Body of pancreas (tissue), 4 donors: ENCODE results near the gene SHC1. TPM values are rescaled to one million over a fixed set of nuclear protein-coding genes. Genes with fewer than 3 reads are reported as not detected.

Experiments
- ATAC-seq: fragments of 150-250 bp; one replicate; pipeline ENCODE4 v1.9.1; 2016
- DNase-seq, 4 donors: peaks; one replicate each; pipeline ENCODE4 v3.0.0-alpha.2; 2019
- H3K27ac ChIP-seq, 4 donors: fragments of 200-600 bp; sonication (generic); 1 replicate in 3 of 4; 2 replicates in 1 of 4; pipeline versions ENCODE4 v1.5.1 to v1.6.1; 2016 to 2019; ENCODE audit warnings: mild to moderate bottlenecking in 1 of 4, mixed read lengths in 1 of 4, moderate library complexity in 1 of 4
- H3K27me3 ChIP-seq, 2 donors: fragments of 200-600 bp; sonication (generic); one replicate each; pipeline ENCODE4 v1.6.0; 2016; ENCODE audit warnings: mild to moderate bottlenecking in 1 of 2
- H3K36me3 ChIP-seq, 2 donors: fragments of 200-600 bp; sonication (generic); replicated peaks in 1 of 2; 2 replicates each; pipeline ENCODE4 v1.5.1; 2016; ENCODE audit warnings: low read depth in 2 of 2; ENCODE audit not compliant: insufficient read depth in 1 of 2
- H3K4me1 ChIP-seq: fragments of 200-600 bp; sonication (generic); one replicate; pipeline ENCODE4 v1.6.0; 2016
- H3K4me3 ChIP-seq, 2 donors: fragments of 200-600 bp; sonication (generic); 1 replicate in 1 of 2; 2 replicates in 1 of 2; pipeline ENCODE4 v1.5.1; 2016 to 2019
- H3K9me3 ChIP-seq, 3 donors: fragments of 200-600 bp; sonication (generic); 1 replicate in 2 of 3; 2 replicates in 1 of 3; pipeline ENCODE4 v1.5.1; 2016
- POLR2A ChIP-seq, 3 donors: fragments of 450-650 bp; IDR thresholded peaks; one replicate each; pipeline ENCODE4 v1.6.1; 2016; ENCODE audit warnings: antibody characterized with exemption in 3 of 3, mild to moderate bottlenecking in 2 of 3
- WGBS, 2 donors: methylation state at CpG; one replicate each; pipeline ENCODE4 v1.1.5; 2017; 5-methylcytosine and 5-hydroxymethylcytosine counted together
- intact Hi-C: fragments of 100-400 bp; cut with DNase I; formaldehyde crosslinking; loops from one replicate; pipeline ENCODE4 v1.15.1; 2023
- total RNA-seq, 2 donors: library from RNA; depleted of rRNA; stranded (reverse); fragments of >200 nt; gene quantifications; one replicate each; pipeline ENCODE4 v1.1.0, GENCODE V29; 2016
- TF ChIP-seq, protein P1 (sequence below), 7 experiments: fragments of 450-650 bp in 4 of 7; fragments of 200-600 bp in 3 of 7; sonication (generic) in 3 of 7; IDR thresholded peaks; one replicate each; pipeline ENCODE4 v1.5.1; 2016 to 2019; ENCODE audit warnings: antibody characterized with exemption in 7 of 7

The SHC1 gene
- total RNA-seq, 2 donors from 2014 or later, result 38.1 to 45.5 TPM

DNA sequence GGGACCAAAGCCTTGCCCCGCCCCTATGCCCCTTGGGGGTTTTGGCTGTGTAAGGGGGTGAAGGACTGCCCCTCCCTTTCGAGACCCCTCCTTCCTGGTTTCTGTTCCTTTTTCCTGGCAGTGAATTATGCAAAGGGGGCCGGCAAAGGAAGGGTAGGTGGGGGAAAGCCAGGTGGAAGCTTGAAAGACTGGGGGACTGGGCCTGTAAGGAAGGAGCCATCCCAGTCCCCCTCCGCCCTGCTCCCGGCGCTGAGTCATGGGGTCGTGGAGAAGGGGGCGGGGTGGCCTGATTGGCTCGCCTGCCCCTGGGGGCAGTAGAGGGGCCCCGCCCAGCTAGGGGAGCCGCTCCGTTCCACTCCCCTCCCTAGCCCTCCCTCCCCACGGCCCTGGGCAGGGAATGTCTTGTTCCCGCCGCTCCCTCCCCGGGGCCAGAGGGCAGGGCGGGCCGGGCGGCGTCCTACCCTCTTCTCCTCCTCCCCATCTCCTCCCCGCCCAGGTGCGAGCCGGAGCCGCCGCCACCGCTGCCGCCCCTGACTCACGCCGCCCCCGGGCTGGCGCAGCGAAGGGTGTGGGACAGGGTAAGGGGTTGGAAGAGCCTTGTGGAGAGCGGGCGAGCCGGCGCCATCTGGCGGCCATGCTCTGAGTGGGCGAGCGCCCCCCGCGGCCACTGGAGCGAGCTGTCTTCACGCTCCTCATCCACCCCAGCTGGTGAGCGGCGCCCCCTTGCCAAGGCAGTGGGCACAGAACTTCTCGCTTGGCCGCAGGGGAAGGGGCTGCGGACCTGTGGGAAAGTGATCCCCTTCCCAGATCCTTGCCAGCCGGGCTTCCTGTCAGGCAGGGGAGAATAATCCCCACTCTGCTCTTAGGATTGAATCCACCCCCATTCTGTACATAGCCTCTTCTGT, 46.7 kb upstream of the SHC1 start:
- Histone ChIP-seq H3K36me3 (peaks cover 0 to 7% of the 10 kb centered on the region in 2 donors), H3K4me3 (no peak overlapping the region), H3K27ac (peak overlapping the region; percentile 56 to 72 (median 68)), H3K27me3 (no peaks in the 10 kb centered on the region), H3K9me3 (no peaks in the 10 kb centered on the region), H3K4me1 (peaks cover 40% of the 10 kb centered on the region)
- DNase-seq, result peak; percentile 89 to 93 (median 90)
- 5 to 7% methylated on average over 30 to 44 of the region's 49 CpGs for WGBS, 2 donors
- TF ChIP-seq POLR2A (IDR thresholded peaks at IDR 0.05), result peak; percentile 14 to 32 (median 27)
- TF ChIP-seq, protein P1, sequence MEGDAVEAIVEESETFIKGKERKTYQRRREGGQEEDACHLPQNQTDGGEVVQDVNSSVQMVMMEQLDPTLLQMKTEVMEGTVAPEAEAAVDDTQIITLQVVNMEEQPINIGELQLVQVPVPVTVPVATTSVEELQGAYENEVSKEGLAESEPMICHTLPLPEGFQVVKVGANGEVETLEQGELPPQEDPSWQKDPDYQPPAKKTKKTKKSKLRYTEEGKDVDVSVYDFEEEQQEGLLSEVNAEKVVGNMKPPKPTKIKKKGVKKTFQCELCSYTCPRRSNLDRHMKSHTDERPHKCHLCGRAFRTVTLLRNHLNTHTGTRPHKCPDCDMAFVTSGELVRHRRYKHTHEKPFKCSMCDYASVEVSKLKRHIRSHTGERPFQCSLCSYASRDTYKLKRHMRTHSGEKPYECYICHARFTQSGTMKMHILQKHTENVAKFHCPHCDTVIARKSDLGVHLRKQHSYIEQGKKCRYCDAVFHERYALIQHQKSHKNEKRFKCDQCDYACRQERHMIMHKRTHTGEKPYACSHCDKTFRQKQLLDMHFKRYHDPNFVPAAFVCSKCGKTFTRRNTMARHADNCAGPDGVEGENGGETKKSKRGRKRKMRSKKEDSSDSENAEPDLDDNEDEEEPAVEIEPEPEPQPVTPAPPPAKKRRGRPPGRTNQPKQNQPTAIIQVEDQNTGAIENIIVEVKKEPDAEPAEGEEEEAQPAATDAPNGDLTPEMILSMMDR (IDR thresholded peaks at IDR 0.05), result peak; percentile 97 to 100 (median 100)
- ATAC-seq, result peak; percentile 89
- intact Hi-C loops, result no loop called here

DNA sequence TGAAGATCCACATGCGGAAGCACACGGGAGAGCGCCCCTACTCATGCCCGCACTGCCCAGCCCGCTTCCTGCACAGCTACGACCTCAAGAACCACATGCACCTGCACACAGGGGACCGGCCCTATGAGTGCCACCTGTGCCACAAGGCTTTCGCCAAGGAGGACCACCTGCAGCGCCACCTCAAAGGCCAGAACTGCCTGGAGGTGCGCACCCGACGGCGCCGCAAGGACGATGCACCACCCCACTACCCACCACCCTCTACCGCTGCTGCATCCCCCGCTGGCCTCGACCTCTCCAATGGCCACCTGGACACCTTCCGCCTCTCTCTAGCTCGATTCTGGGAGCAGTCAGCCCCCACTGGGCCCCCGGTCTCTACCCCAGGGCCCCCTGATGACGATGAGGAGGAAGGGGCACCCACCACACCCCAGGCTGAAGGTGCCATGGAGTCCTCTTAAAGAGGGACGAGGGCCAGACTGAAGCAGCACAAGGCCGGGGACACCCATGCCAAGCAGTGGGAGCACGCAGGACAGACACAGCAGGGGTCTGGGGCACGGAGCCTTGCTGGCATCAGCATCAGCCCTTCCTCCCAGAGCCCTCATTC, 45.8 kb upstream of the SHC1 start:
- Histone ChIP-seq H3K27me3 (no peaks in the 10 kb centered on the region), H3K27ac (peak overlapping the region; percentile 56 to 72 (median 68)), H3K9me3 (no peaks in the 10 kb centered on the region), H3K36me3 (peaks cover 0 to 7% of the 10 kb centered on the region in 2 donors), H3K4me1 (peaks cover 49% of the 10 kb centered on the region), H3K4me3 (no peak overlapping the region)
- intact Hi-C loops, result no loop called here
- DNase-seq (no peak), ATAC-seq (no peak)
- 63 to 71% methylated on average over 6 to 25 of the region's 26 CpGs for WGBS, 2 donors
- TF ChIP-seq, protein P1 (IDR thresholded peaks at IDR 0.05), result no peak
- no peak for TF ChIP-seq POLR2A (IDR thresholded peaks at IDR 0.05)

- Histone ChIP-seq H3K4me1 (peaks cover 56% of the 10 kb centered on the region), H3K27me3 (no peaks in the 10 kb centered on the region), H3K4me3 (no peak overlapping the region), H3K27ac (peak overlapping the region in 1 of 4 donors; percentile 16), H3K36me3 (peaks cover 0 to 7% of the 10 kb centered on the region in 2 donors), H3K9me3 (no peaks in the 10 kb centered on the region)
- ATAC-seq, result no peak
- intact Hi-C loops, result no loop called here
- no peak for TF ChIP-seq POLR2A (IDR thresholded peaks at IDR 0.05)
- TF ChIP-seq, protein P1 (IDR thresholded peaks at IDR 0.05), result no peak
- no peak for DNase-seq
- 77 to 84% methylated on average over 11 to 16 of the region's 16 CpGs for WGBS, 2 donors
Observed at GRCh38 chr1:155015527-155016230, 45.1 kb upstream of the SHC1 start.

DNA sequence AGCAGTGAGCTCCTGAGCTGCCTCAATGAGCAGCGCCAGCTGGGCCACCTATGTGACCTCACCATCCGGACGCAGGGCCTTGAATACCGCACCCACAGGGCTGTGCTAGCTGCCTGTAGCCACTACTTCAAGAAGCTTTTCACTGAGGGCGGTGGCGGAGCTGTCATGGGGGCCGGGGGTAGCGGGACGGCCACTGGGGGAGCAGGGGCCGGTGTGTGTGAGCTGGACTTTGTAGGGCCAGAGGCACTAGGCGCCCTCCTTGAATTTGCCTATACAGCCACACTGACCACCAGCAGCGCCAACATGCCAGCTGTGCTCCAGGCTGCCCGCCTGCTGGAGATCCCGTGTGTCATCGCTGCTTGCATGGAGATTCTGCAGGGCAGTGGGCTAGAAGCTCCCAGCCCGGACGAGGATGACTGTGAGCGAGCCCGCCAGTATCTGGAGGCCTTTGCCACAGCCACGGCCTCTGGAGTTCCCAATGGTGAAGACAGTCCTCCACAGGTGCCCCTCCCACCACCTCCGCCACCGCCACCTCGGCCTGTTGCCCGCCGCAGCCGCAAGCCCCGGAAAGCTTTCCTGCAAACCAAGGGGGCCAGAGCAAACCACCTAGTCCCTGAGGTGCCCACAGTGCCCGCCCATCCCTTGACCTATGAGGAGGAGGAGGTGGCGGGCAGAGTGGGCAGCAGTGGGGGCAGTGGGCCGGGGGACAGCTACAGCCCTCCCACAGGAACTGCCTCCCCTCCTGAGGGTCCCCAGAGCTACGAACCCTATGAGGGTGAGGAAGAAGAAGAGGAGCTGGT, 44.4 kb upstream of the SHC1 start:
- H3K4me1 ChIP-seq, result peaks cover 63% of the 10 kb centered on the region
- no peak overlapping the region for H3K27ac ChIP-seq
- DNase-seq, result no peak
- ATAC-seq, result no peak
- no peaks in the 10 kb centered on the region for H3K27me3 ChIP-seq
- WGBS, 2 donors, result 90 to 93% methylated on average over 8 to 31 of the region's 31 CpGs
- intact Hi-C loops, result loop anchor here (5.0 kb wide), 1 partner anchor 53 kb away; the partner anchor contains the start of gene PYGO2
- peaks cover 0 to 7% of the 10 kb centered on the region in 2 donors for H3K36me3 ChIP-seq
- no peak overlapping the region for H3K4me3 ChIP-seq
- TF ChIP-seq, protein P1 (IDR thresholded peaks at IDR 0.05), result no peak
- TF ChIP-seq POLR2A (IDR thresholded peaks at IDR 0.05), result no peak
- no peaks in the 10 kb centered on the region for H3K9me3 ChIP-seq
